ENCODE data around the gene FALEC.

FALEC gene

GRCh38 chr1:150515328-150516049 lies at the start of gene FALEC:
Gene FALEC, plus strand, starts transcription at chr1:150515752.
- H3K4me3 ChIP-seq (ENCODE audit: low read depth in 1 of 2, low read length in 2 of 2) = peak within 1 kb of the TSS; percentile 61 to 80

GRCh38 chr1:150466964-150467363 lies 48.6 kb upstream of the FALEC start:
- peaks cover 30 to 34% of the 10 kb centered on the region in 2 donors for H3K36me3 ChIP-seq (ENCODE audit: control insufficient read depth in 1 of 2, insufficient read depth in 2 of 2, low read length in 2 of 2)

More at GRCh38 chr1:150515328-150516049, at the start of gene FALEC:
- peaks cover 0 to 7% of the 10 kb centered on the region in 2 donors for H3K36me3 ChIP-seq (ENCODE audit: control insufficient read depth in 1 of 2, insufficient read depth in 2 of 2, low read length in 2 of 2)
- peaks cover 6 to 12% of the 10 kb centered on the region in 2 donors for H3K4me1 ChIP-seq (ENCODE audit: control insufficient read depth in 1 of 2, insufficient read depth in 2 of 2, low read length in 2 of 2)
- no peaks in the 10 kb centered on the region for H3K9me3 ChIP-seq (ENCODE audit: control insufficient read depth in 1 of 2, low read length in 2 of 2)
- H3K27me3 ChIP-seq (ENCODE audit: low read depth, low read length) = no peaks in the 10 kb centered on the region
- peak within 1 kb of the TSS; percentile 73 for H3K27ac ChIP-seq (ENCODE audit: low read length)

GRCh38 chr1:150469291-150469690 lies 46.3 kb upstream of the FALEC start:
- Histone ChIP-seq H3K27ac (ENCODE audit: low read length) (no peak overlapping the region), H3K4me3 (ENCODE audit: low read depth in 1 of 2, low read length in 2 of 2) (no peak overlapping the region), H3K9me3 (ENCODE audit: control insufficient read depth in 1 of 2, low read length in 2 of 2) (no peaks in the 10 kb centered on the region), H3K4me1 (ENCODE audit: control insufficient read depth in 1 of 2, insufficient read depth in 2 of 2, low read length in 2 of 2) (no peaks in the 10 kb centered on the region), H3K36me3 (ENCODE audit: control insufficient read depth in 1 of 2, insufficient read depth in 2 of 2, low read length in 2 of 2) (peaks cover 37 to 41% of the 10 kb centered on the region in 2 donors), H3K27me3 (ENCODE audit: low read depth, low read length) (no peaks in the 10 kb centered on the region)

More at GRCh38 chr1:150466964-150467363, 48.6 kb upstream of the FALEC start:
- H3K4me1 ChIP-seq (ENCODE audit: control insufficient read depth in 1 of 2, insufficient read depth in 2 of 2, low read length in 2 of 2) = no peaks in the 10 kb centered on the region
- H3K27ac ChIP-seq (ENCODE audit: low read length) = no peak overlapping the region
- H3K27me3 ChIP-seq (ENCODE audit: low read depth, low read length) = no peaks in the 10 kb centered on the region
- no peaks in the 10 kb centered on the region for H3K9me3 ChIP-seq (ENCODE audit: control insufficient read depth in 1 of 2, low read length in 2 of 2)
- no peak overlapping the region for H3K4me3 ChIP-seq (ENCODE audit: low read depth in 1 of 2, low read length in 2 of 2)

- Histone ChIP-seq H3K4me3 (ENCODE audit: low read depth in 1 of 2, low read length in 2 of 2) (no peak overlapping the region), H3K4me1 (ENCODE audit: control insufficient read depth in 1 of 2, insufficient read depth in 2 of 2, low read length in 2 of 2) (peaks cover 0 to 5% of the 10 kb centered on the region in 2 donors), H3K27me3 (ENCODE audit: low read depth, low read length) (no peaks in the 10 kb centered on the region), H3K9me3 (ENCODE audit: control insufficient read depth in 1 of 2, low read length in 2 of 2) (no peaks in the 10 kb centered on the region), H3K27ac (ENCODE audit: low read length) (no peak overlapping the region), H3K36me3 (ENCODE audit: control insufficient read depth in 1 of 2, insufficient read depth in 2 of 2, low read length in 2 of 2) (peaks cover 26 to 31% of the 10 kb centered on the region in 2 donors)
Measured at GRCh38 chr1:150472601-150473200, 42.9 kb upstream of the FALEC start.

- Histone ChIP-seq H3K4me1 (ENCODE audit: control insufficient read depth in 1 of 2, insufficient read depth in 2 of 2, low read length in 2 of 2) (peaks cover 0 to 5% of the 10 kb centered on the region in 2 donors), H3K27me3 (ENCODE audit: low read depth, low read length) (no peaks in the 10 kb centered on the region), H3K27ac (ENCODE audit: low read length) (no peak overlapping the region), H3K4me3 (ENCODE audit: low read depth in 1 of 2, low read length in 2 of 2) (no peak overlapping the region), H3K36me3 (ENCODE audit: control insufficient read depth in 1 of 2, insufficient read depth in 2 of 2, low read length in 2 of 2) (peaks cover 26 to 31% of the 10 kb centered on the region in 2 donors), H3K9me3 (ENCODE audit: control insufficient read depth in 1 of 2, low read length in 2 of 2) (no peaks in the 10 kb centered on the region)
Measured at GRCh38 chr1:150473659-150474058, 41.9 kb upstream of the FALEC start.

GRCh38 chr1:150474869-150475268 lies 40.7 kb upstream of the FALEC start:
- Histone ChIP-seq H3K36me3 (ENCODE audit: control insufficient read depth in 1 of 2, insufficient read depth in 2 of 2, low read length in 2 of 2) (peaks cover 22 to 31% of the 10 kb centered on the region in 2 donors), H3K4me1 (ENCODE audit: control insufficient read depth in 1 of 2, insufficient read depth in 2 of 2, low read length in 2 of 2) (peaks cover 0 to 5% of the 10 kb centered on the region in 2 donors), H3K9me3 (ENCODE audit: control insufficient read depth in 1 of 2, low read length in 2 of 2) (no peaks in the 10 kb centered on the region), H3K4me3 (ENCODE audit: low read depth in 1 of 2, low read length in 2 of 2) (no peak overlapping the region), H3K27me3 (ENCODE audit: low read depth, low read length) (no peaks in the 10 kb centered on the region), H3K27ac (ENCODE audit: low read length) (no peak overlapping the region)

- H3K27me3 ChIP-seq (ENCODE audit: low read depth, low read length) = no peaks in the 10 kb centered on the region
- peaks cover 0 to 5% of the 10 kb centered on the region in 2 donors for H3K4me1 ChIP-seq (ENCODE audit: control insufficient read depth in 1 of 2, insufficient read depth in 2 of 2, low read length in 2 of 2)
- H3K9me3 ChIP-seq (ENCODE audit: control insufficient read depth in 1 of 2, low read length in 2 of 2) = no peaks in the 10 kb centered on the region
- H3K27ac ChIP-seq (ENCODE audit: low read length) = no peak overlapping the region
- peaks cover 5 to 14% of the 10 kb centered on the region in 2 donors for H3K36me3 ChIP-seq (ENCODE audit: control insufficient read depth in 1 of 2, insufficient read depth in 2 of 2, low read length in 2 of 2)
- no peak overlapping the region for H3K4me3 ChIP-seq (ENCODE audit: low read depth in 1 of 2, low read length in 2 of 2)
Measured at GRCh38 chr1:150476754-150477153, 38.8 kb upstream of the FALEC start.

- H3K9me3 ChIP-seq (ENCODE audit: control insufficient read depth in 1 of 2, low read length in 2 of 2) = no peaks in the 10 kb centered on the region
- no peaks in the 10 kb centered on the region for H3K27me3 ChIP-seq (ENCODE audit: low read depth, low read length)
- H3K27ac ChIP-seq (ENCODE audit: low read length) = no peak overlapping the region
- no peak overlapping the region for H3K4me3 ChIP-seq (ENCODE audit: low read depth in 1 of 2, low read length in 2 of 2)
- peaks cover 0 to 8% of the 10 kb centered on the region in 2 donors for H3K36me3 ChIP-seq (ENCODE audit: control insufficient read depth in 1 of 2, insufficient read depth in 2 of 2, low read length in 2 of 2)
- H3K4me1 ChIP-seq (ENCODE audit: control insufficient read depth in 1 of 2, insufficient read depth in 2 of 2, low read length in 2 of 2) = peaks cover 0 to 5% of the 10 kb centered on the region in 2 donors
Measured at GRCh38 chr1:150477320-150477719, 38.2 kb upstream of the FALEC start.

- H3K4me1 ChIP-seq (ENCODE audit: control insufficient read depth in 1 of 2, insufficient read depth in 2 of 2, low read length in 2 of 2) = peaks cover 0 to 5% of the 10 kb centered on the region in 2 donors
- H3K36me3 ChIP-seq (ENCODE audit: control insufficient read depth in 1 of 2, insufficient read depth in 2 of 2, low read length in 2 of 2) = peaks cover 0 to 4% of the 10 kb centered on the region in 2 donors
- no peaks in the 10 kb centered on the region for H3K27me3 ChIP-seq (ENCODE audit: low read depth, low read length)
- no peak overlapping the region for H3K27ac ChIP-seq (ENCODE audit: low read length)
- no peaks in the 10 kb centered on the region for H3K9me3 ChIP-seq (ENCODE audit: control insufficient read depth in 1 of 2, low read length in 2 of 2)
- H3K4me3 ChIP-seq (ENCODE audit: low read depth in 1 of 2, low read length in 2 of 2) = no peak overlapping the region
Measured at GRCh38 chr1:150477733-150478132, 37.8 kb upstream of the FALEC start.

GRCh38 chr1:150479370-150479769 lies 36.2 kb upstream of the FALEC start:
- Histone ChIP-seq H3K4me1 (ENCODE audit: control insufficient read depth in 1 of 2, insufficient read depth in 2 of 2, low read length in 2 of 2) (peaks cover 0 to 5% of the 10 kb centered on the region in 2 donors), H3K36me3 (ENCODE audit: control insufficient read depth in 1 of 2, insufficient read depth in 2 of 2, low read length in 2 of 2) (no peaks in the 10 kb centered on the region), H3K4me3 (ENCODE audit: low read depth in 1 of 2, low read length in 2 of 2) (no peak overlapping the region), H3K27me3 (ENCODE audit: low read depth, low read length) (no peaks in the 10 kb centered on the region), H3K27ac (ENCODE audit: low read length) (no peak overlapping the region), H3K9me3 (ENCODE audit: control insufficient read depth in 1 of 2, low read length in 2 of 2) (no peaks in the 10 kb centered on the region)

GRCh38 chr1:150479927-150480352 lies 35.6 kb upstream of the FALEC start:
- no peak overlapping the region for H3K4me3 ChIP-seq (ENCODE audit: low read depth in 1 of 2, low read length in 2 of 2)
- no peak overlapping the region for H3K27ac ChIP-seq (ENCODE audit: low read length)
- peaks cover 0 to 1% of the 10 kb centered on the region in 2 donors for H3K4me1 ChIP-seq (ENCODE audit: control insufficient read depth in 1 of 2, insufficient read depth in 2 of 2, low read length in 2 of 2)
- no peaks in the 10 kb centered on the region for H3K27me3 ChIP-seq (ENCODE audit: low read depth, low read length)
- H3K9me3 ChIP-seq (ENCODE audit: control insufficient read depth in 1 of 2, low read length in 2 of 2) = no peaks in the 10 kb centered on the region
- no peaks in the 10 kb centered on the region for H3K36me3 ChIP-seq (ENCODE audit: control insufficient read depth in 1 of 2, insufficient read depth in 2 of 2, low read length in 2 of 2)

Measured in muscle layer of duodenum (tissue), 2 donors.